ENCODE data around the gene PEDS1. TPM values are rescaled to one million over a fixed set of nuclear protein-coding genes. Genes with fewer than 3 reads are reported as not detected.

The PEDS1 gene
- total RNA-seq, 1 experiment from 2014 or later: 35.6 TPM

GRCh38 chr20:50111120-50111828 lies 42.2 kb downstream of the PEDS1 start (continued):
- no peak for TF ChIP-seq FOXP4 (CRISPR knock-in tag; IDR thresholded peaks at IDR 0.05)

- ATAC-seq (no peak), DNase-seq (ENCODE audit: low spot score) (no peak)
- Mint-ChIP-seq H3K36me3 (no peaks in the 10 kb centered on the region), H3K27ac (peak overlapping the region; percentile 28), H3K9me3 (no peaks in the 10 kb centered on the region), H3K4me1 (peaks cover 75% of the 10 kb centered on the region), H3K27me3 (ENCODE audit: low read depth) (no peaks in the 10 kb centered on the region), H3K4me3 (no peak overlapping the region)
- ChIA-PET CTCF (interaction anchor here (0.6 to 2.6 kb wide), 5 partner anchors 24 to 478 kb away, joined by 3 to 7 read pairs (median 4); no protein-coding TSS in a partner anchor), POLR2A (no interaction called here)
- TF ChIP-seq JUN (CRISPR knock-in tag; IDR thresholded peaks at IDR 0.05) (no peak), ZNF671 (CRISPR knock-in tag; IDR thresholded peaks at IDR 0.05) (no peak), AR (CRISPR knock-in tag; IDR thresholded peaks at IDR 0.05) (no peak), RORB (CRISPR knock-in tag; IDR thresholded peaks at IDR 0.05) (no peak), IRF2 (CRISPR knock-in tag; IDR thresholded peaks at IDR 0.05; ENCODE audit: borderline replicate concordance, low read depth) (no peak), CREM (CRISPR knock-in tag; IDR thresholded peaks at IDR 0.05) (no peak), ZNF121 (CRISPR knock-in tag; IDR thresholded peaks at IDR 0.05) (no peak), ATF3 (CRISPR knock-in tag; conservative IDR thresholded peaks at IDR 0.05) (no peak), FOXP1 (CRISPR knock-in tag; IDR thresholded peaks at IDR 0.05; ENCODE audit: borderline replicate concordance) (no peak), E2F4 (CRISPR knock-in tag; IDR thresholded peaks at IDR 0.05; ENCODE audit: borderline replicate concordance, low read depth) (no peak), PRRX2 (CRISPR knock-in tag; IDR thresholded peaks at IDR 0.05) (no peak), NR2C2 (CRISPR knock-in tag; IDR thresholded peaks at IDR 0.05) (no peak), MYBL2 (CRISPR knock-in tag; IDR thresholded peaks at IDR 0.05) (no peak), E2F1 (CRISPR knock-in tag; IDR thresholded peaks at IDR 0.05) (no peak), ATF1 (CRISPR knock-in tag; IDR thresholded peaks at IDR 0.05) (no peak), JAZF1 (CRISPR knock-in tag; IDR thresholded peaks at IDR 0.05) (no peak), FOXK1 (CRISPR knock-in tag; IDR thresholded peaks at IDR 0.05) (no peak), TEAD4 (CRISPR knock-in tag; IDR thresholded peaks at IDR 0.05) (no peak)
Measured at GRCh38 chr20:50110141-50111047, 43.1 kb downstream of the PEDS1 start.
